ENCODE measurements around the gene TXNDC2.

DNA sequence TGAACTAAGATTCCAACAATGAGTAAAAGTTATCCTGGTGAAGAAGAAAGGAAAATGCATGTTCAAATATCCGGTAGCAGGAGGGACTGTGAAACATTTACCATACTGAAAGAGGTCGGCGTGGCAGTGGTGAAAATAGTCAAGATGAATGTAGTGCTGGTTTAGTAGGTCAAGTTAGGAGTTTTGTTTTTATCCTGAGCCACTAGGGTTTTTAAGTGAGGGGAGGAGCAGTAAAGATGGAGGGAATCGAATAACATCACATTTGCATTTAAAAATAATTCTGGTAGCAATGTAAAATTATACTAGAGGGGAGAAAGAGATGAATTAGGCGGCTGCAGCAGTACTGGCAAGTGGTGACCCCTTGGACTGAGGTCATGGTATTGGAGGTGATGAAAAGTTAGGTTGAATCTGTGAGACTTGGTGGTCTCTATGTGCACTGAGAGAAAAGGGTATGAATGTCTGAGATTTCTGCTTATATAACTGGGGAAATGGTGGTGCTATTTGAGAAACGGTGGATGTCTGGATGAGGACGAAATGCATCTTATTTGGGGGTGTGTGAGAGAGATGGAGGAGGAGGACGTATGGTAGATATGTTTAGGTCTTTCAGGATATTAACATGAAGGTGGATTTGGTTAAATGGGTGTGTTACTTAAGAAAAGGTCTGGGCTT is 33.9 kb downstream of the TXNDC2 start:
- TF ChIP-seq DDX20 (tag; IDR thresholded peaks at IDR 0.05; ENCODE audit: low read depth), result no peak
- TF ChIP-seq NFIC (IDR thresholded peaks at IDR 0.05), result no peak
- no peak for TF ChIP-seq HNRNPUL1 (IDR thresholded peaks at IDR 0.05; ENCODE audit: low read length)
- TF ChIP-seq, protein P1, sequence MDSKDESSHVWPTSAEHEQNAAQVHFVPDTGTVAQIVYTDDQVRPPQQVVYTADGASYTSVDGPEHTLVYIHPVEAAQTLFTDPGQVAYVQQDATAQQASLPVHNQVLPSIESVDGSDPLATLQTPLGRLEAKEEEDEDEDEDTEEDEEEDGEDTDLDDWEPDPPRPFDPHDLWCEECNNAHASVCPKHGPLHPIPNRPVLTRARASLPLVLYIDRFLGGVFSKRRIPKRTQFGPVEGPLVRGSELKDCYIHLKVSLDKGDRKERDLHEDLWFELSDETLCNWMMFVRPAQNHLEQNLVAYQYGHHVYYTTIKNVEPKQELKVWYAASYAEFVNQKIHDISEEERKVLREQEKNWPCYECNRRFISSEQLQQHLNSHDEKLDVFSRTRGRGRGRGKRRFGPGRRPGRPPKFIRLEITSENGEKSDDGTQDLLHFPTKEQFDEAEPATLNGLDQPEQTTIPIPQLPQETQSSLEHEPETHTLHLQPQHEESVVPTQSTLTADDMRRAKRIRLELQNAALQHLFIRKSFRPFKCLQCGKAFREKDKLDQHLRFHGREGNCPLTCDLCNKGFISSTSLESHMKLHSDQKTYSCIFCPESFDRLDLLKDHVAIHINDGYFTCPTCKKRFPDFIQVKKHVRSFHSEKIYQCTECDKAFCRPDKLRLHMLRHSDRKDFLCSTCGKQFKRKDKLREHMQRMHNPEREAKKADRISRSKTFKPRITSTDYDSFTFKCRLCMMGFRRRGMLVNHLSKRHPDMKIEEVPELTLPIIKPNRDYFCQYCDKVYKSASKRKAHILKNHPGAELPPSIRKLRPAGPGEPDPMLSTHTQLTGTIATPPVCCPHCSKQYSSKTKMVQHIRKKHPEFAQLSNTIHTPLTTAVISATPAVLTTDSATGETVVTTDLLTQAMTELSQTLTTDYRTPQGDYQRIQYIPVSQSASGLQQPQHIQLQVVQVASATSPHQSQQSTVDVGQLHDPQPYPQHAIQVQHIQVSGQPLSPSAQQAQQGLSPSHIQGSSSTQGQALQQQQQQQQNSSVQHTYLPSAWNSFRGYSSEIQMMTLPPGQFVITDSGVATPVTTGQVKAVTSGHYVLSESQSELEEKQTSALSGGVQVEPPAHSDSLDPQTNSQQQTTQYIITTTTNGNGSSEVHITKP (IDR thresholded peaks at IDR 0.05; ENCODE audit: partially characterized antibody), result no peak
- TF ChIP-seq, protein P2, sequence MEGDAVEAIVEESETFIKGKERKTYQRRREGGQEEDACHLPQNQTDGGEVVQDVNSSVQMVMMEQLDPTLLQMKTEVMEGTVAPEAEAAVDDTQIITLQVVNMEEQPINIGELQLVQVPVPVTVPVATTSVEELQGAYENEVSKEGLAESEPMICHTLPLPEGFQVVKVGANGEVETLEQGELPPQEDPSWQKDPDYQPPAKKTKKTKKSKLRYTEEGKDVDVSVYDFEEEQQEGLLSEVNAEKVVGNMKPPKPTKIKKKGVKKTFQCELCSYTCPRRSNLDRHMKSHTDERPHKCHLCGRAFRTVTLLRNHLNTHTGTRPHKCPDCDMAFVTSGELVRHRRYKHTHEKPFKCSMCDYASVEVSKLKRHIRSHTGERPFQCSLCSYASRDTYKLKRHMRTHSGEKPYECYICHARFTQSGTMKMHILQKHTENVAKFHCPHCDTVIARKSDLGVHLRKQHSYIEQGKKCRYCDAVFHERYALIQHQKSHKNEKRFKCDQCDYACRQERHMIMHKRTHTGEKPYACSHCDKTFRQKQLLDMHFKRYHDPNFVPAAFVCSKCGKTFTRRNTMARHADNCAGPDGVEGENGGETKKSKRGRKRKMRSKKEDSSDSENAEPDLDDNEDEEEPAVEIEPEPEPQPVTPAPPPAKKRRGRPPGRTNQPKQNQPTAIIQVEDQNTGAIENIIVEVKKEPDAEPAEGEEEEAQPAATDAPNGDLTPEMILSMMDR (IDR thresholded peaks at IDR 0.05 in 2 of 3, conservative IDR thresholded peaks at IDR 0.05 in 1 of 3; ENCODE audit: insufficient read depth in 2 of 3, low read depth in 1 of 3, low read length in 3 of 3), result no peak
- TF ChIP-seq, protein P3, sequence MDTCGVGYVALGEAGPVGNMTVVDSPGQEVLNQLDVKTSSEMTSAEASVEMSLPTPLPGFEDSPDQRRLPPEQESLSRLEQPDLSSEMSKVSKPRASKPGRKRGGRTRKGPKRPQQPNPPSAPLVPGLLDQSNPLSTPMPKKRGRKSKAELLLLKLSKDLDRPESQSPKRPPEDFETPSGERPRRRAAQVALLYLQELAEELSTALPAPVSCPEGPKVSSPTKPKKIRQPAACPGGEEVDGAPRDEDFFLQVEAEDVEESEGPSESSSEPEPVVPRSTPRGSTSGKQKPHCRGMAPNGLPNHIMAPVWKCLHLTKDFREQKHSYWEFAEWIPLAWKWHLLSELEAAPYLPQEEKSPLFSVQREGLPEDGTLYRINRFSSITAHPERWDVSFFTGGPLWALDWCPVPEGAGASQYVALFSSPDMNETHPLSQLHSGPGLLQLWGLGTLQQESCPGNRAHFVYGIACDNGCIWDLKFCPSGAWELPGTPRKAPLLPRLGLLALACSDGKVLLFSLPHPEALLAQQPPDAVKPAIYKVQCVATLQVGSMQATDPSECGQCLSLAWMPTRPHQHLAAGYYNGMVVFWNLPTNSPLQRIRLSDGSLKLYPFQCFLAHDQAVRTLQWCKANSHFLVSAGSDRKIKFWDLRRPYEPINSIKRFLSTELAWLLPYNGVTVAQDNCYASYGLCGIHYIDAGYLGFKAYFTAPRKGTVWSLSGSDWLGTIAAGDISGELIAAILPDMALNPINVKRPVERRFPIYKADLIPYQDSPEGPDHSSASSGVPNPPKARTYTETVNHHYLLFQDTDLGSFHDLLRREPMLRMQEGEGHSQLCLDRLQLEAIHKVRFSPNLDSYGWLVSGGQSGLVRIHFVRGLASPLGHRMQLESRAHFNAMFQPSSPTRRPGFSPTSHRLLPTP (IDR thresholded peaks at IDR 0.05; ENCODE audit: borderline replicate concordance, extremely low read depth, insufficient read length), result no peak

All from K562 (cell line).